Caco-2 (cell line): ENCODE measurements around the gene TOR1B. TPM values are rescaled to one million over a fixed set of nuclear protein-coding genes. Genes with fewer than 3 reads are reported as not detected.

Experiments used
- BruUV-seq: library from RNA; stranded (reverse); fragments of 400-500 nt; replicated peaks from 2 replicates; lab custom pipeline; 2021; lab: Mats Ljungman, UMichigan
- CTCF ChIA-PET: fragments of 300-600 bp; sonication (Branson Sonifier 250); formaldehyde crosslinking; loops from one replicate; lab custom pipeline; 2022; ENCODE audit warnings: antibody characterized with exemption; lab: Charles Lee
- POLR2A ChIA-PET: fragments of 300-600 bp; sonication (Branson Sonifier 250); formaldehyde crosslinking; loops from one replicate; lab custom pipeline; 2022; ENCODE audit warnings: antibody characterized with exemption; lab: Charles Lee
- DNase-seq, 2 experiments: peaks; one replicate each; pipeline versions ENCODE4 v3.0.0 to v3.0.0-alpha.2; 2020 to 2022
- H3K27me3 ChIP-seq: replicated peaks from 2 replicates; pipeline ENCODE4 v1.6.0; 2011; ENCODE audit warnings: low read length; ENCODE audit not compliant: control insufficient read depth, insufficient read depth
- H3K36me3 ChIP-seq: 2 replicates; pipeline ENCODE4 v1.5.1; 2011; ENCODE audit warnings: low read length; ENCODE audit not compliant: control insufficient read depth, insufficient read depth
- H3K4me1 ChIP-seq: fragments of 250-450 bp; sonication (Bioruptor Pico); 2 replicates; pipeline ENCODE4 v1.5.1; 2020; ENCODE audit warnings: mild to moderate bottlenecking
- H3K4me3 ChIP-seq: 2 replicates; pipeline ENCODE4 v1.5.1; 2011; ENCODE audit warnings: low read depth, mild to moderate bottlenecking, control low read depth, low read length
- H3K9me3 ChIP-seq: fragments of 250-450 bp; sonication (Bioruptor Pico); 2 replicates; pipeline ENCODE4 v1.5.1; 2020; ENCODE audit warnings: mild to moderate bottlenecking, moderate library complexity
- H3K27ac Mint-ChIP-seq: one replicate; pipeline ENCODE4 v1.8.0; 2022; ENCODE audit warnings: mixed read lengths; ENCODE audit not compliant: unreplicated experiment
- H3K27me3 Mint-ChIP-seq: one replicate; pipeline ENCODE4 v1.8.0; 2022; ENCODE audit warnings: mixed read lengths; ENCODE audit not compliant: insufficient read depth, unreplicated experiment
- H3K36me3 Mint-ChIP-seq: one replicate; pipeline ENCODE4 v1.8.0; 2022; ENCODE audit warnings: mild to moderate bottlenecking, mixed read lengths; ENCODE audit not compliant: insufficient read depth, unreplicated experiment
- H3K4me1 Mint-ChIP-seq: one replicate; pipeline ENCODE4 v1.8.0; 2022; ENCODE audit warnings: low read depth, mixed read lengths; ENCODE audit not compliant: unreplicated experiment
- H3K4me3 Mint-ChIP-seq: one replicate; pipeline ENCODE4 v1.8.0; 2022; ENCODE audit warnings: mild to moderate bottlenecking, moderate library complexity, mixed read lengths; ENCODE audit not compliant: unreplicated experiment
- H3K9me3 Mint-ChIP-seq: one replicate; pipeline ENCODE4 v1.8.0; 2022; ENCODE audit warnings: mixed read lengths; ENCODE audit not compliant: unreplicated experiment
- intact Hi-C: fragments of 100-400 bp; cut with micrococcal nuclease; formaldehyde crosslinking; loops from one replicate; pipeline ENCODE4 v1.10.0; 2022; ENCODE audit not compliant: unreplicated experiment
- total RNA-seq: library from RNA; stranded (reverse); gene quantifications from 2 replicates; pipeline ENCODE4 v1.2.3, GENCODE V29; 2022
- TF ChIP-seq, protein P1 (sequence below), 2 experiments: fragments of 200-600 bp in 1 of 2; IDR thresholded peaks; 1 replicate in 1 of 2; 2 replicates in 1 of 2; pipeline versions ENCODE4 v1.5.1 to v1.8.0; 2011 to 2022; ENCODE audit warnings: antibody characterized with exemption in 1 of 2, control low read depth in 1 of 2, inconsistent platforms in 1 of 2, low read depth in 1 of 2, low read length in 1 of 2, mild to moderate bottlenecking in 1 of 2, moderate library complexity in 1 of 2; ENCODE audit not compliant: insufficient read depth in 1 of 2, severe bottlenecking in 1 of 2, unreplicated experiment in 1 of 2

Gene TOR1B
- total RNA-seq, 1 experiment from 2014 or later = 22.8 TPM

DNA sequence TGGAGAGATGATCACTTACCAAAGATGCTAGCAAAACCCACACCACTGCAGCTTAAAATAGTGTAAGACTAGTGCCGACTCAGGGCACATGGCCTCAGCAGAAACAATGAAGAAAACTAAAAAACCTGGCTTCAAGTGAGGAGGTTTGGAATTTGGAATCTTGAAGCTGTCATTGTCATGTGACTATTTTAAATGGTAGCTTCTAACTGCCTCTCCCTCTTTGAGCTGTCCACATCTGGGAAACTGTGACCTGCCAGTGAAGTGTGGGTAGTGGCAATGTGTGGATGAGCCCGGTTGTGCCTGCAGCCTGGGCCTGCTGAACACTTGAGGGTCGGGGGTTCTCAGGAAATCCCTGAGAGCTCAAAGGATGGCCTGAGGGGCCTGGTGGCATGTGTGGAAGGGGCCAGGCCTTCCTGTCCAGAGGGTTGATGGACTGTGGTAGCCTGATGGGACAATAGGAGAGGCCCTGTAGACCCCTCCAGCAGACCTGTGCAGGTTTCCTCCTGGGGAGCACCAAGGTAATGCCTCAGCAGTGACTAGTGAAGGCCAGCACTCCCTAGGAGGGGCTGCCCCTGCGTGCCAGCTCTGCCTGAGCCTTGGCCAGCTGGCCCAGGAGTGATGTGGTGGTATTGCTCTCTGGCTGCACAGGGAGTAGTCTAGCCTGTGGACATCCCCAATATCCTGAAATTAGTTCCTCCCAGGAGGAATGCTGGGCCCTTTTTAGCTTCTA is 45.9 kb downstream of the TOR1B start:
- DNase-seq = no peak
- ChIA-PET CTCF (no interaction called here), POLR2A (interaction anchor here (0.5 to 0.6 kb wide), 2 partner anchors 14 to 98 kb away, joined by 3 to 6 read pairs; no protein-coding TSS in a partner anchor)
- Mint-ChIP-seq H3K4me1 (no peaks in the 10 kb centered on the region), H3K27me3 (no peaks in the 10 kb centered on the region), H3K4me3 (no peak overlapping the region), H3K36me3 (no peaks in the 10 kb centered on the region), H3K27ac (no peak overlapping the region), H3K9me3 (no peaks in the 10 kb centered on the region)
- no TSS peak for BruUV-seq
- H3K4me3 ChIP-seq = no peak overlapping the region
- TF ChIP-seq, protein P1, sequence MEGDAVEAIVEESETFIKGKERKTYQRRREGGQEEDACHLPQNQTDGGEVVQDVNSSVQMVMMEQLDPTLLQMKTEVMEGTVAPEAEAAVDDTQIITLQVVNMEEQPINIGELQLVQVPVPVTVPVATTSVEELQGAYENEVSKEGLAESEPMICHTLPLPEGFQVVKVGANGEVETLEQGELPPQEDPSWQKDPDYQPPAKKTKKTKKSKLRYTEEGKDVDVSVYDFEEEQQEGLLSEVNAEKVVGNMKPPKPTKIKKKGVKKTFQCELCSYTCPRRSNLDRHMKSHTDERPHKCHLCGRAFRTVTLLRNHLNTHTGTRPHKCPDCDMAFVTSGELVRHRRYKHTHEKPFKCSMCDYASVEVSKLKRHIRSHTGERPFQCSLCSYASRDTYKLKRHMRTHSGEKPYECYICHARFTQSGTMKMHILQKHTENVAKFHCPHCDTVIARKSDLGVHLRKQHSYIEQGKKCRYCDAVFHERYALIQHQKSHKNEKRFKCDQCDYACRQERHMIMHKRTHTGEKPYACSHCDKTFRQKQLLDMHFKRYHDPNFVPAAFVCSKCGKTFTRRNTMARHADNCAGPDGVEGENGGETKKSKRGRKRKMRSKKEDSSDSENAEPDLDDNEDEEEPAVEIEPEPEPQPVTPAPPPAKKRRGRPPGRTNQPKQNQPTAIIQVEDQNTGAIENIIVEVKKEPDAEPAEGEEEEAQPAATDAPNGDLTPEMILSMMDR (IDR thresholded peaks at IDR 0.05; ENCODE audit: insufficient read depth in 1 of 2, low read depth in 1 of 2, low read length in 1 of 2, severe bottlenecking in 1 of 2, unreplicated experiment in 1 of 2) = no peak
- H3K9me3 ChIP-seq = no peaks in the 10 kb centered on the region
- intact Hi-C loops = no loop called here
- H3K4me1 ChIP-seq = no peaks in the 10 kb centered on the region; the same call in 1 of the 2 replicates
- H3K27me3 ChIP-seq = no peaks in the 10 kb centered on the region
- H3K36me3 ChIP-seq = no peaks in the 10 kb centered on the region

DNA sequence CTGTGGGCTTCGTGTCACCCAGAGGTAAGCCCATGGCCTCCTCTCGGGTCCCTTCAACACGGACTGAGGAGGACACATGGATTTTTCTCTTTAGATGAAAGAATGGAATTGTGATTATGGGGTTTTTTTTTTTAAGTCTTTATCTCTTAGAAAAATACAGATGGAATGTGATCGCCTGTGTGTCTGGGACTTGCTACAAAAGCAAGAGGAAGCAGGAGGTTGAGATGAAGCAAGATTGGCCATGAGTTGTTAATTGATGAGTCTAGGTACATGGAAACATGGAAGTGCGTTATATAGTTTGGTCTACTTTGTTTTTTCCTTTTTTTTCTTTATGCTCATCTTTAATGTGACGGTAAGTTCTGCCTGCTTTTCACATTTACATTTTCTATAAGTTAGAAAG is 46.9 kb downstream of the TOR1B start:
- H3K27ac Mint-ChIP-seq = no peak overlapping the region
- no peaks in the 10 kb centered on the region; the same call in 1 of the 2 replicates for H3K4me1 ChIP-seq
- H3K36me3 ChIP-seq = no peaks in the 10 kb centered on the region
- H3K27me3 ChIP-seq = no peaks in the 10 kb centered on the region
- no peaks in the 10 kb centered on the region for H3K9me3 ChIP-seq
- no peaks in the 10 kb centered on the region for H3K27me3 Mint-ChIP-seq
- H3K9me3 Mint-ChIP-seq = no peaks in the 10 kb centered on the region
- TF ChIP-seq, protein P1 (IDR thresholded peaks at IDR 0.05; ENCODE audit: insufficient read depth in 1 of 2, low read depth in 1 of 2, low read length in 1 of 2, severe bottlenecking in 1 of 2, unreplicated experiment in 1 of 2) = no peak
- ChIA-PET CTCF (no interaction called here), POLR2A (no interaction called here)
- no TSS peak for BruUV-seq
- no peaks in the 10 kb centered on the region for H3K36me3 Mint-ChIP-seq
- no peaks in the 10 kb centered on the region for H3K4me1 Mint-ChIP-seq
- no peak overlapping the region for H3K4me3 Mint-ChIP-seq
- intact Hi-C loops = no loop called here
- no peak for DNase-seq
- H3K4me3 ChIP-seq = no peak overlapping the region

DNA sequence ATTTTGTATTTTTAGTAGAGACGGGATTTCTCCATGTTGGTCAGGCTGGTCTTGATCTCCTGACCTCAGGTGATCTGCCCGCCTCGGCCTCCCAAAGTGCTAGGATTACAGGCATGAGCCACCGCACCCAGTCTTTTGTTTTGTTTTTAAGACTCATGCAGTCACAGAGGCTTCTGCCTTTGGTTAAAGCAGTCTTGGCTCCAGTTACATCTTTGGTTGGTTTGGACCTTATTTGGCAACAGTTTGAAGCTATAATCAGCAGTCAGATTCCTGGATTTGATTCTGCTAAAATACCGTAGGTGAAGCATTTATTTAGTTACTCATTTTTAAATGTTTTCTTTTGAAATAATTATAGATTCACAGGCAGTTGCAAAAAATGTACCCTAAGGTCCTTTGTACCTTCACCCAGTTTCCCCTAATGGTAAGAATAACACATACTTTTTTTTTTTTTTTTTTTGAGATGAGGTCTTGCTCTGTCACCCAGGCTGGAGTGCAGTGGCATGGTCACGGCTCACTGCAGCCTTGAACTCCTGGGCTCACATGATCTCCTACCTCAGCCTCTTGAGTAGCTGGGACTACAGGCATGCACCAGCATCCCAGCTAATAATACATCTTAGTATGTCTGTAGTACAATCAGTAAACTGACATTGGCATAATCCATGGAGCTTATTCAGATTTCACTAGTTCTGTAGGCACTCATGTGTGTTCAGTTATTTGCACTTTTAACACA is 48.0 kb downstream of the TOR1B start:
- H3K9me3 ChIP-seq = no peaks in the 10 kb centered on the region

More for the DNA sequence above, 48.0 kb downstream of the TOR1B start:
- no TSS peak for BruUV-seq
- no peaks in the 10 kb centered on the region for H3K27me3 Mint-ChIP-seq
- TF ChIP-seq, protein P1 (IDR thresholded peaks at IDR 0.05; ENCODE audit: insufficient read depth in 1 of 2, low read depth in 1 of 2, low read length in 1 of 2, severe bottlenecking in 1 of 2, unreplicated experiment in 1 of 2) = no peak
- H3K36me3 Mint-ChIP-seq = peaks cover 5% of the 10 kb centered on the region
- POLR2A ChIA-PET = no interaction called here
- Histone ChIP-seq H3K36me3 (no peaks in the 10 kb centered on the region), H3K4me3 (no peak overlapping the region), H3K4me1 (no peaks in the 10 kb centered on the region; the same call in 1 of the 2 replicates), H3K27me3 (no peaks in the 10 kb centered on the region)
- intact Hi-C loops = no loop called here
- H3K4me3 Mint-ChIP-seq = no peak overlapping the region
- no peak for DNase-seq
- no peaks in the 10 kb centered on the region for H3K4me1 Mint-ChIP-seq
- H3K27ac Mint-ChIP-seq = no peak overlapping the region
- CTCF ChIA-PET = interaction anchor here (0.7 kb wide), 1 partner anchor 336 kb away, joined by 9 read pairs; no protein-coding TSS in a partner anchor
- H3K9me3 Mint-ChIP-seq = no peaks in the 10 kb centered on the region
